Measurements from ENCODE around the gene CCL14. TPM values are rescaled to one million over a fixed set of nuclear protein-coding genes. Genes with fewer than 3 reads are reported as not detected.

CCL14 gene
- polyA plus RNA-seq, 1 of the 3 experiments (the other 2 are of a cell fraction): not detected

GRCh38 chr17:35978346-35978745, 8.2 kb downstream of the CCL14 start:
- WGBS (ENCODE audit: low lambda C conversion rate): 15% methylated on average over 3 of the region's 3 CpGs
- POLR2A ChIA-PET: no interaction called here
- no peak overlapping the region for H3K27ac ChIP-seq (ENCODE audit: low read depth in 2 of 2, low read length in 1 of 2)
- H2AFZ ChIP-seq (ENCODE audit: low read depth): no peak overlapping the region
- peaks cover 33% of the 10 kb centered on the region; the same call in 1 of the 2 replicates for H3K27me3 ChIP-seq (ENCODE audit: insufficient read depth)
- no peak overlapping the region for H3K9ac ChIP-seq
- CTCF ChIA-PET: interaction anchor here (1.1 to 5.2 kb wide), 3 partner anchors 9 to 169 kb away, joined by 3 to 59 read pairs (median 5); no protein-coding TSS in a partner anchor
- no peaks in the 10 kb centered on the region for H3K4me1 ChIP-seq (ENCODE audit: control insufficient read depth in 1 of 2, insufficient read depth in 2 of 2, low read depth in 1 of 2, low read length in 1 of 2)
- H3K9me3 ChIP-seq: no peaks in the 10 kb centered on the region
- DNase-seq: no peak
- no peaks in the 10 kb centered on the region for H4K20me1 ChIP-seq (ENCODE audit: insufficient read depth)
- no peaks in the 10 kb centered on the region for H3F3A ChIP-seq (replicated peaks; ENCODE audit: insufficient read depth)
- H3K36me3 ChIP-seq (replicated peaks in 1 of 2; ENCODE audit: control insufficient read depth in 1 of 2, insufficient read depth in 2 of 2, low read length in 1 of 2): no peaks in the 10 kb centered on the region
- no peaks in the 10 kb centered on the region for H3K9me2 ChIP-seq
- H3K4me2 ChIP-seq: no peak overlapping the region
- no peak overlapping the region for H3K4me3 ChIP-seq (ENCODE audit: low read depth in 2 of 2, low read length in 1 of 2)
- TF ChIP-seq IRF3 (IDR thresholded peaks at IDR 0.05; ENCODE audit: low read depth, low read length) (no peak), REST (IDR thresholded peaks at IDR 0.05; ENCODE audit: low read depth, low read length) (no peak), ZBTB33 (IDR thresholded peaks at IDR 0.05; ENCODE audit: borderline replicate concordance, low read depth) (no peak), RAD21 (IDR thresholded peaks at IDR 0.05; ENCODE audit: low read length) (no peak), POLR2AphosphoS5 (IDR thresholded peaks at IDR 0.05; ENCODE audit: low read depth, low read length) (no peak), GATA2 (CRISPR knock-in tag; IDR thresholded peaks at IDR 0.05) (no peak), ELF1 (IDR thresholded peaks at IDR 0.05) (no peak), RCOR1 (IDR thresholded peaks at IDR 0.05; ENCODE audit: low read length) (no peak), PBX3 (IDR thresholded peaks at IDR 0.05) (no peak)
- no peaks in the 10 kb centered on the region for H3K79me2 ChIP-seq (ENCODE audit: insufficient read depth)

Data from SK-N-SH (cell line).